GM12878 (cell line): Measurements from ENCODE around the gene LAMB4. TPM values are rescaled to one million over a fixed set of nuclear protein-coding genes. Genes with fewer than 3 reads are reported as not detected.

ENCODE experiments used
- ATAC-seq: fragments of 200-7000 bp; cut with Tn5 transposase; 3 replicates; pipeline ENCODE4 v1.9.1; 2020; ENCODE audit warnings: mild to moderate bottlenecking, moderate library complexity
- BruUV-seq: library from RNA; stranded (reverse); fragments of 400-500 nt; replicated peaks from 2 replicates; lab custom pipeline; 2021; lab: Mats Ljungman, UMichigan
- CTCF ChIA-PET: fragments of 300-600 bp; sonication (Branson Sonifier 250); formaldehyde crosslinking; extraction: SDS; loops from one replicate; lab custom pipeline; 2021; ENCODE audit warnings: inconsistent platforms; lab: Yijun Ruan, JAX
- POLR2A ChIA-PET: fragments of 350-600 bp; formaldehyde crosslinking; extraction: SDS; loops from one replicate; lab custom pipeline; 2021; ENCODE audit warnings: inconsistent platforms; lab: Charles Lee
- RAD21 ChIA-PET: fragments of 300-600 bp; sonication (Branson Sonifier 250); formaldehyde crosslinking; loops from one replicate; lab custom pipeline; 2023; ENCODE audit warnings: antibody characterized with exemption; ENCODE audit not compliant: unreplicated experiment; lab: Charles Lee
- SMC1A ChIA-PET: fragments of 300-600 bp; sonication (Branson Sonifier 250); formaldehyde crosslinking; loops from one replicate; lab custom pipeline; 2023; ENCODE audit not compliant: unreplicated experiment, uncharacterized antibody; lab: Charles Lee
- DNase-seq: peaks from one replicate; pipeline ENCODE4 v3.0.0-alpha.2; 2011; ENCODE audit warnings: low read depth, low spot score
- FAIRE-seq: peaks from 3 replicates; lab custom pipeline; 2011; peaks lifted over from hg19 to GRCh38; lab: Jason Lieb, UNC
- H2AFZ ChIP-seq: 2 replicates; pipeline ENCODE4 v1.6.0; 2011; ENCODE audit warnings: low read depth, low read length, control low read depth; ENCODE audit not compliant: control insufficient read depth
- H3K27ac ChIP-seq: 2 replicates; pipeline ENCODE4 v1.5.1; 2011; ENCODE audit warnings: control low read depth; ENCODE audit not compliant: control insufficient read depth, insufficient read depth
- H3K27me3 ChIP-seq, 2 experiments: replicated peaks in 1 of 2; 2 replicates each; pipeline versions ENCODE4 v1.6.0 to v1.6.1; 2011; ENCODE audit warnings: low read length in 1 of 2; ENCODE audit not compliant: control insufficient read depth in 2 of 2, insufficient read depth in 2 of 2
- H3K36me3 ChIP-seq, 2 experiments: 2 replicates each; pipeline ENCODE4 v1.5.1; 2011; ENCODE audit warnings: low read length in 1 of 2; ENCODE audit not compliant: control insufficient read depth in 2 of 2, insufficient read depth in 2 of 2
- H3K4me1 ChIP-seq: 2 replicates; pipeline ENCODE4 v1.6.1; 2011; ENCODE audit warnings: mild to moderate bottlenecking, low read length, moderate library complexity, mixed read lengths; ENCODE audit not compliant: control insufficient read depth, insufficient read depth
- H3K4me2 ChIP-seq: 2 replicates; pipeline ENCODE4 v1.6.0; 2011; ENCODE audit warnings: control low read depth; ENCODE audit not compliant: control insufficient read depth, insufficient read depth
- H3K4me3 ChIP-seq: fragments of 200-600 bp; sonication (generic); 2 replicates; pipeline ENCODE4 v1.5.1; 2016
- H3K79me2 ChIP-seq: 2 replicates; pipeline ENCODE4 v1.6.0; 2011; ENCODE audit warnings: low read length; ENCODE audit not compliant: control insufficient read depth, insufficient read depth
- H3K9ac ChIP-seq: 2 replicates; pipeline ENCODE4 v1.8.0; 2011; ENCODE audit warnings: low read length, control low read depth, mixed read lengths; ENCODE audit not compliant: control insufficient read depth, insufficient read depth
- H3K9me3 ChIP-seq: replicated peaks from 3 replicates; pipeline ENCODE4 v1.5.1; 2011; ENCODE audit warnings: mild to moderate bottlenecking, low read length; ENCODE audit not compliant: control insufficient read depth, insufficient read depth
- H4K20me1 ChIP-seq: 2 replicates; pipeline ENCODE4 v1.6.0; 2011; ENCODE audit not compliant: control insufficient read depth, insufficient read depth
- BHLHE40 ChIP-seq, 2 experiments: fragments of 450-650 bp in 1 of 2; IDR thresholded peaks; 2 replicates each; pipeline ENCODE4 v1.6.1; 2011 to 2017; ENCODE audit warnings: low read depth in 2 of 2, borderline replicate concordance in 1 of 2, improper control_type of control experiment in 1 of 2, low read length in 1 of 2, mild to moderate bottlenecking in 1 of 2
- BMI1 ChIP-seq: fragments of 450-650 bp; IDR thresholded peaks from 2 replicates; pipeline ENCODE4 v1.6.1; 2016; ENCODE audit warnings: mild to moderate bottlenecking, moderate library complexity, borderline replicate concordance
- BRCA1 ChIP-seq: IDR thresholded peaks from 2 replicates; pipeline ENCODE4 v1.6.1; 2011; ENCODE audit warnings: low read depth, low read length, improper control_type of control experiment
- ETV6 ChIP-seq, 2 experiments: fragments of 450-650 bp in 1 of 2; IDR thresholded peaks in 1 of 2; conservative IDR thresholded peaks in 1 of 2; 2 replicates each; pipeline ENCODE4 v1.6.1; 2014; ENCODE audit warnings: antibody characterized with exemption in 1 of 2, borderline replicate concordance in 1 of 2, low read depth in 1 of 2, mild to moderate bottlenecking in 1 of 2, moderate library complexity in 1 of 2
- MEF2A ChIP-seq: IDR thresholded peaks from 2 replicates; pipeline ENCODE4 v1.6.1; 2011; ENCODE audit warnings: low read depth, mild to moderate bottlenecking, low read length, moderate library complexity; ENCODE audit not compliant: insufficient read depth
- MTA2 ChIP-seq: fragments of 450-650 bp; IDR thresholded peaks from 2 replicates; pipeline ENCODE4 v1.6.1; 2016; ENCODE audit warnings: low read depth, mild to moderate bottlenecking, moderate library complexity
- NFYB ChIP-seq: IDR thresholded peaks from 2 replicates; pipeline ENCODE4 v1.6.1; 2011; ENCODE audit warnings: low read depth, mild to moderate bottlenecking, low read length, improper control_type of control experiment, moderate library complexity; ENCODE audit not compliant: insufficient read depth
- RUNX3 ChIP-seq: IDR thresholded peaks from 2 replicates; pipeline ENCODE4 v1.6.1; 2012; ENCODE audit warnings: low read length, inconsistent platforms
- ZBED1 ChIP-seq: IDR thresholded peaks from 2 replicates; pipeline ENCODE4 v1.6.1; 2016; ENCODE audit warnings: borderline replicate concordance
- ZNF24 ChIP-seq: fragments of 450-650 bp; IDR thresholded peaks from 2 replicates; pipeline ENCODE4 v1.6.1; 2017; ENCODE audit warnings: antibody characterized with exemption, mild to moderate bottlenecking
- ZNF384 ChIP-seq: IDR thresholded peaks from 2 replicates; pipeline ENCODE4 v1.6.1; 2012; ENCODE audit warnings: low read depth, mild to moderate bottlenecking, low read length, improper control_type of control experiment, borderline replicate concordance
- WGBS: methylation state at CpG from one replicate; pipeline ENCODE4 v1.1.6; 2016; ENCODE audit warnings: low lambda C conversion rate; ENCODE audit not compliant: insufficient replicate concordance, insufficient coverage; ENCODE audit errors: missing lambda C conversion rate; 5-methylcytosine and 5-hydroxymethylcytosine counted together
- in situ Hi-C: fragments of 300-500 bp; cut with MboI; formaldehyde crosslinking; loops from 9 replicates; pipeline ENCODE4 v1.14.3; 2018; ENCODE audit warnings: mixed read lengths
- intact Hi-C: fragments of 100-400 bp; cut with micrococcal nuclease; formaldehyde crosslinking; loops from one replicate; pipeline ENCODE4 v1.14.2; 2022; ENCODE audit not compliant: unreplicated experiment
- polyA plus RNA-seq, 11 experiments: library from polyadenylated mRNA; depleted of rRNA in 4 of 11; unstranded in 6 of 11; stranded (reverse) in 5 of 11; fragments of >200 nt; fragmentation: Nextera tagmentation in 4 of 11; fragmentation: Illumina TruSeq in 1 of 11; extraction: Ambion mirVana in 4 of 11; extraction: Trizol in 1 of 11; gene quantifications; 1 replicate in 1 of 11; 2 replicates in 10 of 11; pipeline versions ENCODE4 v1.2.1 to v1.2.3, GENCODE V29; 2011 to 2016; ENCODE audit warnings: inconsistent platforms in 2 of 11, missing spikeins in 2 of 11, low read depth in 1 of 11
- total RNA-seq, 4 experiments: library from RNA; depleted of rRNA in 3 of 4; stranded (reverse); fragments of >200 nt in 3 of 4; fragmentation: Illumina TruSeq in 1 of 4; extraction: Trizol in 1 of 4; gene quantifications; 2 replicates each; pipeline versions ENCODE4 v1.2.1 to v1.2.3, GENCODE V29; 2013 to 2021
- TF ChIP-seq, protein P1 (sequence below): fragments of 450-650 bp; IDR thresholded peaks from 2 replicates; pipeline ENCODE4 v1.6.1; 2017; ENCODE audit warnings: low read depth, mild to moderate bottlenecking, moderate library complexity
- TF ChIP-seq, protein P2 (sequence below): fragments of 450-650 bp; conservative IDR thresholded peaks from 2 replicates; pipeline ENCODE4 v1.6.1; 2017; ENCODE audit warnings: mild to moderate bottlenecking, moderate library complexity
- TF ChIP-seq, protein P3 (sequence below): IDR thresholded peaks from 2 replicates; pipeline ENCODE4 v1.6.1; 2012; ENCODE audit warnings: low read length, inconsistent platforms

The LAMB4 gene
- total and polyA plus RNA-seq, 10 of the 15 experiments (the other 5 are each of a cell fraction or from before 2014, with no cell fraction given): 0.04 to 0.06 TPM; not detected in 8

DNA sequence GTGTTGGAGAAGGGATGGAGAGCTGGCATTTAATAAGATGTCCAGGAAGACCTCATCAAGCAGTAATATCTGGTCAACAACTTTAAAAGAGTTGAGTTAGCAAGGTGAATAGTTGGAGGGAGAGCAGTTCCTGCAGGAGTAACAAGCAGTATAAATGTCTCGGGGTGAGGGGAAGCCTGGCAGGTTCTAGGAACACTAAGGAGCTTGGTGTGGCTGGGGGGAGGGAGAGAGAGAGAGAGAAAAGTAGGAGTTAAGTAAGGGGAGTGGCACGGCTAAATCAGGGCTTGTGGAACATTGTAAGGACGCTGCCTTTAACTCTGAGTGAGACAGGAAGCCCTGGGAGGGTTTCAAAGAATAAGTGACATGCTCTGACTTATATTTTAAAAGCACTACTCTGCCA lies 22.0 kb upstream of the LAMB4 start:
- intact Hi-C loops (no loop called here), in situ Hi-C loops (no loop called here)
- ATAC-seq (no peak), FAIRE-seq (no peak), DNase-seq (no peak)
- ChIA-PET RAD21 (no interaction called here), POLR2A (no interaction called here), SMC1A (interaction anchor here (1.4 kb wide), 1 partner anchor 39 kb away, joined by 4 read pairs; no protein-coding TSS in a partner anchor), CTCF (interaction anchor here (3.8 kb wide), 1 partner anchor 39 kb away, joined by 24 read pairs; no protein-coding TSS in a partner anchor)
- Histone ChIP-seq H3K36me3 (no peaks in the 10 kb centered on the region), H3K79me2 (no peaks in the 10 kb centered on the region), H3K9ac (no peak overlapping the region), H3K27ac (no peak overlapping the region), H3K4me1 (no peaks in the 10 kb centered on the region), H3K27me3 (peaks cover 0 to 4% of the 10 kb centered on the region in 2 experiments; a peak in 2 of 4 replicates), H3K9me3 (no peaks in the 10 kb centered on the region), H2AFZ (no peak overlapping the region), H3K4me2 (no peak overlapping the region), H4K20me1 (no peaks in the 10 kb centered on the region), H3K4me3 (no peak overlapping the region)
- TF ChIP-seq, protein P1, sequence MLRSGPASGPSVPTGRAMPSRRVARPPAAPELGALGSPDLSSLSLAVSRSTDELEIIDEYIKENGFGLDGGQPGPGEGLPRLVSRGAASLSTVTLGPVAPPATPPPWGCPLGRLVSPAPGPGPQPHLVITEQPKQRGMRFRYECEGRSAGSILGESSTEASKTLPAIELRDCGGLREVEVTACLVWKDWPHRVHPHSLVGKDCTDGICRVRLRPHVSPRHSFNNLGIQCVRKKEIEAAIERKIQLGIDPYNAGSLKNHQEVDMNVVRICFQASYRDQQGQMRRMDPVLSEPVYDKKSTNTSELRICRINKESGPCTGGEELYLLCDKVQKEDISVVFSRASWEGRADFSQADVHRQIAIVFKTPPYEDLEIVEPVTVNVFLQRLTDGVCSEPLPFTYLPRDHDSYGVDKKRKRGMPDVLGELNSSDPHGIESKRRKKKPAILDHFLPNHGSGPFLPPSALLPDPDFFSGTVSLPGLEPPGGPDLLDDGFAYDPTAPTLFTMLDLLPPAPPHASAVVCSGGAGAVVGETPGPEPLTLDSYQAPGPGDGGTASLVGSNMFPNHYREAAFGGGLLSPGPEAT: no peak
- TF ChIP-seq, protein P2, sequence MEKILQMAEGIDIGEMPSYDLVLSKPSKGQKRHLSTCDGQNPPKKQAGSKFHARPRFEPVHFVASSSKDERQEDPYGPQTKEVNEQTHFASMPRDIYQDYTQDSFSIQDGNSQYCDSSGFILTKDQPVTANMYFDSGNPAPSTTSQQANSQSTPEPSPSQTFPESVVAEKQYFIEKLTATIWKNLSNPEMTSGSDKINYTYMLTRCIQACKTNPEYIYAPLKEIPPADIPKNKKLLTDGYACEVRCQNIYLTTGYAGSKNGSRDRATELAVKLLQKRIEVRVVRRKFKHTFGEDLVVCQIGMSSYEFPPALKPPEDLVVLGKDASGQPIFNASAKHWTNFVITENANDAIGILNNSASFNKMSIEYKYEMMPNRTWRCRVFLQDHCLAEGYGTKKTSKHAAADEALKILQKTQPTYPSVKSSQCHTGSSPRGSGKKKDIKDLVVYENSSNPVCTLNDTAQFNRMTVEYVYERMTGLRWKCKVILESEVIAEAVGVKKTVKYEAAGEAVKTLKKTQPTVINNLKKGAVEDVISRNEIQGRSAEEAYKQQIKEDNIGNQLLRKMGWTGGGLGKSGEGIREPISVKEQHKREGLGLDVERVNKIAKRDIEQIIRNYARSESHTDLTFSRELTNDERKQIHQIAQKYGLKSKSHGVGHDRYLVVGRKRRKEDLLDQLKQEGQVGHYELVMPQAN: no peak
- TF ChIP-seq BMI1: no peak
- TF ChIP-seq, protein P3, sequence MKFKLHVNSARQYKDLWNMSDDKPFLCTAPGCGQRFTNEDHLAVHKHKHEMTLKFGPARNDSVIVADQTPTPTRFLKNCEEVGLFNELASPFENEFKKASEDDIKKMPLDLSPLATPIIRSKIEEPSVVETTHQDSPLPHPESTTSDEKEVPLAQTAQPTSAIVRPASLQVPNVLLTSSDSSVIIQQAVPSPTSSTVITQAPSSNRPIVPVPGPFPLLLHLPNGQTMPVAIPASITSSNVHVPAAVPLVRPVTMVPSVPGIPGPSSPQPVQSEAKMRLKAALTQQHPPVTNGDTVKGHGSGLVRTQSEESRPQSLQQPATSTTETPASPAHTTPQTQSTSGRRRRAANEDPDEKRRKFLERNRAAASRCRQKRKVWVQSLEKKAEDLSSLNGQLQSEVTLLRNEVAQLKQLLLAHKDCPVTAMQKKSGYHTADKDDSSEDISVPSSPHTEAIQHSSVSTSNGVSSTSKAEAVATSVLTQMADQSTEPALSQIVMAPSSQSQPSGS: no peak
- no peak for TF ChIP-seq MEF2A
- TF ChIP-seq MTA2: no peak
- no peak for TF ChIP-seq ETV6 (conservative IDR thresholded peaks at IDR 0.05 in 1 of 2, IDR thresholded peaks at IDR 0.05 in 1 of 2; ENCODE audit: borderline replicate concordance in 1 of 2, low read depth in 1 of 2)
- no peak for TF ChIP-seq NFYB
- no peak for TF ChIP-seq RUNX3
- TF ChIP-seq ZBED1: no peak
- TF ChIP-seq BRCA1: no peak
- TF ChIP-seq ZNF384: no peak
- TF ChIP-seq BHLHE40 (IDR thresholded peaks at IDR 0.05; ENCODE audit: borderline replicate concordance in 1 of 2, low read depth in 2 of 2, low read length in 1 of 2): no peak
- TF ChIP-seq ZNF24: no peak
- no TSS peak for BruUV-seq
- WGBS: 20% methylated on average over 3 of the region's 3 CpGs
